Stimulated activated CD8-positive, alpha-beta memory T cell treated with anti-CD3 and anti-CD28 coated beads, Interleukin-2, amount 100 ng/mL, for 1 hour (primary cell): Measurements from ENCODE around the gene NRP2.

Source experiments
- DNase-seq, 2 donors: peaks; one replicate each; pipeline ENCODE4 v3.0.0-alpha.2; 2020; ENCODE audit warnings: low read depth in 2 of 2

NRP2 gene

DNA sequence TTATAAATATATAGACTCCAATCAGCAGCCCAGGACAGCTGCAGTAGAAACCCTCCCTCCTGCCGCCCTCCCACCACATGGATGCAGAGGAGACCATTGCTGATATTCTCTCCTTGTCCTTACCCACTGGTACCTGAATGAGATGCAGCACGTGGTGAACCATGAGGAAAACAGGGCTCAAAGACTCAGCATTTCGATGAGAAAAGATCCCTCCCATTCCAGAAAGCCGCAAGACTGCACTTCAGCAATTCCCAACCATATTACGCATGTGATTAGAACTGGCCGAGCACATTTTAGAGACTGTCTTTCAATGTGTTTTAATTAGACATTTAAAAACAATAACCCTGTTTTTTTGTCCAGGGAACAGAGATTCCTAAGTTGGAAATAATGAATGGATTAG, 125.5 kb downstream of the NRP2 start:
- no peak for DNase-seq

DNA sequence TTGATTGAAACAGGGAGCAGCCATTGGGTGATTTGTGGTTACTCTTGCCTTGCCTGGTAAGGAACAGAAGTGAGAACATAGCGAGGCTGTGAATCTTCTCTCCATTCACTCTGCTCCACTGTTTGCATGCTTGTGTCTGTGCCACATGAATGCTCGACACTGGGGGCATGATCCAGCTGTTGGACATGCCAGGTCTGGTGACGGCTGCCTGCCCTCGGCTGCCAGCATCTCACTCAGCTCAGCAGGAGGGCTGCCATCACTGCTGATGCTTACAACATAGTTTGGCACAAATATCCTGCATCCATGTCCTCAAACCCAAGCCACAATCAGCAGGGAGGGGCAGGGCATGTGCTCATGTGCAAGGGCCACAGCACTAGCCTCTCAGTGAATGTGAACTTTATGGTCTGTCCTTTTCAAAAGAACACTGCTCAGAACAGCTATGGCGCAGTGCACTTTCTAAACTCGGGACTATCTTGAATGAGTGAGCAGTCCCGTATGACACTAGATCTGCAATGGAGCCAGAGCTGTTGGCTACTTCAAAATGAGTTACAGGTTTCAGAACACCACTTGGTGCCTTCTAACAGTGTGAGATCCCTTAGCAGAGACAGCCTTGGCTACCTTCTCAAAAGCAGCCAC, 126.3 kb downstream of the NRP2 start:
- DNase-seq: no peak

DNA sequence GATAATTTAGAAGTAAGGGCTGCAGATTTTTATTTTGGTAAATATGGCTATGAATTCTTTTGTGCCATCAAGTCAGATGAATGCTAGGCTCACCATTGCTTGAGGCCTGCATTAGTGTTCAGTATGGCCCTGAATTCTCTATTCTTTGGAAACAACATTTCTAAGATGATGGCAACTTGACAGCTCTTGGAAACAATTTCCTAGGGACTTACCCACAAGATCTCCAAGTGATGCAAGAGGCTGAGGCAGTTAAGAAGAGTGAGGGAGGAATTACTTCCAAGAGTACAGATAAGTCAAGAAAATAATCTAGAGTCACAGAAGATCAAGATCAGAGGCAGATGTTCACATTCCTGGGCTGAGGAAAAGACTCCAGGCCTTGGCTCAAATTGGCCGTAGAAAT, 129.1 kb downstream of the NRP2 start:
- no peak for DNase-seq

DNA sequence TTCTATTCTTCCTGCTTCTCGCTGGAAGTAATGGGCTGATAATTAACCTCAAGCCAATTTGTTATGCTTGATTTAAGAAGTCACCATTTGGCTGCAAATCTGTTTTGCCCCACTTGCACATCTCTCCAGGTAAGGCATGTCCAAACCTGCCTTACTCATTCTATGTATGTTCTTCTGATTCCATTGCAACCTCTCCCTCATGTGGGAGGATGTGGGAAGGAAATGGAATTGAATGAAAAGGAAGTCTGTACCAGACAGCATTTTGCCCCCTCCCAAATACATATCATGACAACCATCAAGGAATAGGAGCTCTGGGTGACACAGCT, 131.7 kb downstream of the NRP2 start:
- DNase-seq: no peak

DNA sequence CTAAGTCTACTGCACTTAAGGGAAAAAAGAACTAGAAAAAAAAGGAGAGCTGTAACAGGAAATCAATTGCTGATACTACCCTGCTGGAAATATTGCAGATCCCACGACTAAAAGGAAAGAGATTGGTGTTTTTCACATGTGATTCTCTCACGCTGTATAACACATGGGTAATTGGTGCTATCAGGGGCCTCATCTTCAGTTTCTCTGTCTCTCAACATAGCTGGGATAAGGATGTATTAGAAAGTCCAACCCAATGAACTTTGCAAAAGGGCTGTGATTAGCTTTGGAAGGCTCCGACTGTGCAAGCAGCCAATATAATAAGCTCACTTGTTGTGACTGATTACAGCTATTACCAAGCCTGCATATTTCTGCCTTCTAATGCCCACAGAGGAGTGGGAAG, 133.4 kb downstream of the NRP2 start:
- DNase-seq: no peak

DNA sequence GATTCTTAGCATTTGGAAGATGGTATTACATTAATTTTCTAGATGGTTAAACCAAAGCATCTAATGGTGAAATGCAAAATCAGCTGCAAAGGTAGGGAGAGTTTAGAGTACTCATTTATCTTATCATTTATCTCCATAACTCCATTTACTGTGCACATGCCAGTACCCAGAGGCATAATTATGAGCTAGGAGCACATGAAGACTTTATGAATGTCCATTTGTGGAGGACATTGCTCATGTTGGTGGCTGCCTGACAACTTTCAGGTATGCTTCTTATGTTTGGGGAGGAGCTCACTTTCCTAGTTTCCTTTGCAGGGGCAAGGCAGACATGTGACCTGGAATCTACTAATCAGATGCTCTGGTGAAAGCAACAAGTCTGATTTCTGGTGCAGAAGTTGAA, 134.0 kb downstream of the NRP2 start:
- DNase-seq: no peak

DNA sequence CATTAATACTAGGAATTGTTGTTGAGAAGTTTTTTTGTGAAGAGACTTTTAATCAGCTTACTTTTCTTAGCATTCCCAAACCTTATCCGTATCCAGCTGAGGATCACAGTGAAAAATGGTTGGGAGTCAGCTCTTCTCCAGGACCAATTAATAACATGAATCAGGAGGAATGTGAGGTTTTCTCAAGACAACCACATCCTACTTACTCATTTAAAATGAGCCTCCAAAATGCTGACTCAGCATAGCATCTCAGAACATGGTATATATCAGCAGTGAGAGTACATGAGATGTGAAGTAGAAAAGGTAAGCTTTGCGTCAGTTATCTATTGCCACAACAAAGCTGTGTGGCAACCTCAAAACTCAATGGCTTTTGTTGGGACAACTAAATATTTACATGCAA, 140.3 kb downstream of the NRP2 start:
- no peak for DNase-seq

DNA sequence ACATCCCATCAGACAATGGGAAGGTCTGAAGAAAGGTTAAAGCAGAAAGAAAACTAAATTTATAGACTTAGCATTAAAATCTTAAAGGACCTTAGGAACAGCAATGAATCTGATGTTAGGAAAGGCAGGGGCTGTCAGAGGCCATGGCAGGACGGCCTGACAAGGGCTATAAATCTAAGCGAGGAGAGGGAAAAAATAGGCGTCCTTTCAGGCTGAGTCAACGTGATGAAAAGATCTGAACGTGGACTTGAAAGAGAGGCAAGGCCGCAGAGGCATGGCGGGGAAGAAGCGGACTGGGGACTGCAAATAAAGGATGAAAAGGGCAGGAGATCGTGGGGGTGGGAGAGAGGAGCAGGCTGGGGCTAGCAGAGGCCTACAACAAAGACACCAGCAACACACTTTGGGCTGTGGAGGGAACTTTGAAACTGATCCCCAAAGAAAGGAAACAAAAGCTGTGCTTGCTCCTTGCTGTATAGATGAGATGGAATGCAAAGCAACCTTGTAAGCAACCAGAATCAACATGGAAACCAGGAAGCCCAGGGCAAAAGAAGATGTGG, 145.6 kb downstream of the NRP2 start:
- DNase-seq: no peak

DNA sequence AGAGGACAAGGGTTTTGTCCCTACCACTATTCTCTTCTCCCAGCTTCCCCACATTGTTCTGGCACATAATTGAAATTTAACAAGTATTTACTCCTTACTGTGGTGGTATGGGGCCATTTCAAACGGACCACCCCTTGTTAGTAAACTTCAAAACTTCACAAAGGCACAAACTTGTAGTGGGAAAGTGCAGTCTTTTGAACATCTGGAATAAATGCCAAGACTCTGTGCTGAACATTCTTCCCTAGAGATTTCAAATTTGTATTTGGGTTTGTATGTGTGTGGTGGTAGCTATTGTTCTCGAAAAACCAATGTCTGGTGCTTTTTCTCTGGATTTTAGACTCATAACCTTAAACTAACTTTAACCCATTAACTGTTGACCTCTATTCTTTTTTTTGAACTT, 151.6 kb downstream of the NRP2 start:
- no peak for DNase-seq

DNA sequence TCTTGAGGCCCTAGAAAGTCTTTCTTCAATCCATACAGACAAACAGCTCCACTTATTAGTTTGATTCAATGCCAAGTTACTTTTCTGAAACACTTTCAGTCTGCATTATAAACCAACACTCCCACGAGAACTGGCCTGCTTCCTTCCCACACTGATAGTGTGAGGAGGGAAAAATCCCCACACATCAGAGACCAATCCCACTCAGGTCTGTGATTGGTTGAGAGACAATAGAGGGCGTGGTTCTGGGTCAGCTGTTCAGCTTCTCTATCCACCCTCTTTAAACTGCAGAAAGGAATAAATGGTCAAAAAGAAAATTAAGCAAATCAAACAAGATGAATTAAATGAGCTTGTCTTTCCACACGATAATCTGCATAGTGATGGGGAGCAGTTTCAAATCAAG, 152.5 kb downstream of the NRP2 start:
- no peak for DNase-seq

DNA sequence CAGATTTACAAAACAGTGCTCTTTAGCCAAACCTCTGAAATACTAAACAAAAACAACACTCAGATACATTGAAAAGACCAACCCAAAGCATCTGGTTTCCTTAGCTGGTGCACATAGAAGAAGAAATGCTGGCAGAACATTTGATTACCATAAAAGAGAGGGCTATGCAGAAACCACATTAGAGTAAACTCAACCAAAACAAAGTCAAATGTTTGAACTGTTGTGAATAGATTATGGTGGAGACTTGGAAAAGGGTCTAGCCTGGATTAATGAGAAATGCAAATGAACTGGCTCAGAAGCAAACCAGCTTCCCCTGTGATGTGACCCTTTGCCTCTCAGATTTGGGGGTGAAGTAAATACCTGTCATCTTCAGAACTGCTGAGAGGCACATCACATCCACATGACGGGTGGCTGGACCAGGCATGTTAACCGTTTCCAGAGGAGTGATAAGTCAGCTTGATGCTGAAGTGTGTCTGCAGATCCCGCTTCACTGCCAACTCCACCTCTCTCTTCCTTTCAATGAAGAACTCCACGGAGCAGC, 153.0 kb downstream of the NRP2 start:
- no peak for DNase-seq

DNA sequence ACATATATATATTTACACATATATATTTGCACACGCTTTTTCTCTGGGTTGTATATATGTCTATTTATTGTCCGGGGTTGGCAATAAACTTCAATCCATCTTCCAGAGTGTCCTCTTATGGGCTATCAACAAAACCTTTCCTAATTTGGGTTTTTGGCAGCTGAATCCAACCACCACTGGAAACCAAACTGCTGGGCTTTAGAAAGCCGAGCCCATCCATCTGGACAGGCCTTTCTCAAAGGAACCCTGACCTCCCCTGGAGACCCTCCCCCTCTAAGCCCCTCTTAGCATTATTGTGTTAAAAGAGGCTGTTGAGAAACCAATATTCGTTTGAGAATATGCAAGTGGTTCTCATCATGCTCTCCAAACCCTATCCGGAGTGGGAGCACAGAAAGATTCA, 153.6 kb downstream of the NRP2 start:
- DNase-seq: no peak

DNA sequence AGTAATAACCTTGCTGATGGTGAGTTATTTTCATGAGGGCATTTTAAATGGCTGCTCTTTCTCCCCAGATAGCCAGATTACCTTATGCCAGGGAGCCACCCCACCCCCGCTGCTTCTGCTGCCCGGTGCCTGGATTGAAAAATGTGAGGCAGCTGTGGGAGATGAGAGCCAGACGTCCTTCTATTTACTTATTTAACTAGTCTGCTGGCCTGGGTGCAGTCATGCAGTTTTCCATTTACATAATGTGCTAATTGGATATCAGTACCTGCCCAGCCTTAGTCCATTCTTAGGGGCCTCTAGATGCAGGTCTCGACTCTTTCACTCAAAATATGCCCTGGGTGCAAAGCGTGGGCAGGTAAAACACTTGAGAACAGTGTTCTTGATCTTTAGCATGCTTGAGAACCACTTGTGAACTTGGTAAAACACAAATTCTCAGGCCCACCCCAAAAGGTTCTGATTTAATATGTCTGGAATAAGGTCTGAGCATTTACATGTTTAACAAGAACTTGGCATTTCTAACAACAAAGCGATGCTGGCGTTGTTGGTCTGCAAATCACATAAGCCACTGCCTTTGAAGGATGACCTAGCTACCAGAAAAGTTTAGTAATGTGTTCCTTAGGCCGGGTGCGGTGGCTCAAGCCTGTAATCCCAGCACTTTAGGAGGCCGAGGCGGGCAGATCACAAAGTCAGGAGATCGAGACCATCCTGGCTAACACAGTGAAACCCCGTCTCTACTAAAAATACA, 154.3 kb downstream of the NRP2 start:
- no peak for DNase-seq

DNA sequence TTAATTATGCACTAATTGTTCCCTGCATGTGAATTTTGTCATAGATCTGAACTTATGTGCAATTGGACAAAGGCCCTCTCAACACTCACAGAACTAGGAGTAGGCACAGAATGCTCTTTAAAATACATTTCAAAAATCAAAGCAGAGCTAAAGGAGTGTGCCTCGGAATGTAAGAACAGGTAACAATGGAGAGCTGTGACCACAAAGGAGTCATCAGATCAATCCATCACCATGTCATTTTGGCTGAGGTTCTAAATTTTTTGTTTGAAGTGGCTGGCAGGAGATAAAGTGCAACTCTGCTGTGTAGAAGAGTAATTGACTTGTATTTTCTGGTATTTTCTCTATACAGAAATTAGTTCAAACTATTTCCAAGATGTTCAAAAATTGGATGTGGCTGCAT, 155.4 kb downstream of the NRP2 start:
- DNase-seq: no peak

DNA sequence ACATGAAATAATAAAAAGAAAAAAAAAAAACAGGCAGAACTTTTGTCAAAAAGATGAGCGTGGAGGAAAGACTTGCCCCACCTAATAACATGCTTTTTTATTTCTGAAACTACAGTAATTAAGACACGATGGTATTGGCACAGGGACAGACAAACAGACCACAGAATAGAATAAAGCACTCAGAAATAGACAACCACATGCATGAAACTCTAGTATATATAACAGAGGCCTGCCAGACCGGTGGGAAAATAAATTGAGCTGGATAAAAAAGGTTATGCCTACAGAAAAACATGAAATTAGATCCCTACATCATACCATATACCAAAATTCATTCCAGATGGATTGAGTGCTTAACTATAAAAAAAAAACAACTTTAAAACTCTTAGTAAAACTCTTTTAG, 163.1 kb downstream of the NRP2 start:
- DNase-seq: no peak
